GM13976 (cell line): ENCODE data around the gene KIAA2012.

ENCODE experiments used
- DNase-seq: peaks from one replicate; pipeline ENCODE4 v3.0.0; 2012; ENCODE audit warnings: low spot score
- in situ Hi-C: fragments of 300-500 bp; cut with MboI; formaldehyde crosslinking; loops from one replicate; pipeline ENCODE4 v1.12.0; 2022; ENCODE audit warnings: low sequenced_read_pairs, mixed read lengths, inconsistent platforms; ENCODE audit not compliant: unreplicated experiment
- TF ChIP-seq, protein P1 (sequence below): IDR thresholded peaks from 2 replicates; pipeline ENCODE4 v1.5.1; 2012; ENCODE audit warnings: borderline replicate concordance, mild to moderate bottlenecking; ENCODE audit not compliant: insufficient read depth; ENCODE audit errors: extremely low read depth, missing control alignments, control extremely low read depth

KIAA2012 gene

DNA sequence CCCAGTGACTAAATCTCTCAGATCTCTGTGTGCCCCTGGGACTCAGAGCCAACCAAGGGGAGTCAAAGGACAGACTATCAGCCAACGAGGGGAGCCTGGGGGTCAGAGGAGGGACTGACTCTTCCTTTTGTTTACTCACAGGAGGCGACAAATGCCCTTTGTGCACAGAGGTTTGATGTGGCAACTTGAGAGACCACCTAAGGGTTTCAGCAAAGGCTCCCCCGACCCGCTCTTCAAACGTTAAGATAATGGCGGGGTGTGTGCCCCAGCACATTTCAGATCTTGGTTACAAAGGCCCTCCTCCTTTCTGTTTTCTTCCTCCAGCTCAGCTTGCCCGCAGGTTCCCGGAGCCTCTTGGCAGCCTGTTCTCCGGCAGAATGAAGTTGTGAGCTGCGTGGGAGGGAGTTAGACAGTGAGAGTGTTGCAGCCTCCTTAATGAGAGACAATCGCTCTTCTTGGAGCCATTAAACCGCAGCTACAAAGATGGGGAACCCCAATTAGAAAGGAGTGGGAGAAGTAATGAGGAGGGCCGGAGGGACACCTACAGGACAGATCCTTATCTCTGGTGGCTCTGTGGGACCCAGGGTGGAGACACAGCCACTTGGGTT is 76.2 kb downstream of the KIAA2012 start:
- in situ Hi-C loops, result no loop called here

DNA sequence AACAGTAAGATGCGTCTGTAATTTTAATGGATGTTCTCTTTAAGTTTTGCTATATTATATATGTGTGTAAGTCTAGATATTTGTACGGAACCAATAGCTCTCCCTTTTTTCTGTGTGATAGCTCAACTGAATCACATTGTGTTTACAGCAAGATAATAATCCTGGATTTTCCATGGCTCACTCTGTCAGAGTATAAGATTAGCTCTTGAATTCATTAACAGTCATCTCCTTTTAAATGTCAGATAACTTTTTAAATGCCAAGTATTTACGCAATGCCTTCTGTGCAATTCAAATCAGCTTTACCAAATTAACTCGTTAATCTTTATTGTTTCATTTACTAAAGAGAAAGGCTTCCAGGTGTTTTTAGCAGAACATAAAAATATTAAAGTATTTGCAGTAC is 76.9 kb downstream of the KIAA2012 start:
- TF ChIP-seq, protein P1, sequence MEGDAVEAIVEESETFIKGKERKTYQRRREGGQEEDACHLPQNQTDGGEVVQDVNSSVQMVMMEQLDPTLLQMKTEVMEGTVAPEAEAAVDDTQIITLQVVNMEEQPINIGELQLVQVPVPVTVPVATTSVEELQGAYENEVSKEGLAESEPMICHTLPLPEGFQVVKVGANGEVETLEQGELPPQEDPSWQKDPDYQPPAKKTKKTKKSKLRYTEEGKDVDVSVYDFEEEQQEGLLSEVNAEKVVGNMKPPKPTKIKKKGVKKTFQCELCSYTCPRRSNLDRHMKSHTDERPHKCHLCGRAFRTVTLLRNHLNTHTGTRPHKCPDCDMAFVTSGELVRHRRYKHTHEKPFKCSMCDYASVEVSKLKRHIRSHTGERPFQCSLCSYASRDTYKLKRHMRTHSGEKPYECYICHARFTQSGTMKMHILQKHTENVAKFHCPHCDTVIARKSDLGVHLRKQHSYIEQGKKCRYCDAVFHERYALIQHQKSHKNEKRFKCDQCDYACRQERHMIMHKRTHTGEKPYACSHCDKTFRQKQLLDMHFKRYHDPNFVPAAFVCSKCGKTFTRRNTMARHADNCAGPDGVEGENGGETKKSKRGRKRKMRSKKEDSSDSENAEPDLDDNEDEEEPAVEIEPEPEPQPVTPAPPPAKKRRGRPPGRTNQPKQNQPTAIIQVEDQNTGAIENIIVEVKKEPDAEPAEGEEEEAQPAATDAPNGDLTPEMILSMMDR, result no peak
- in situ Hi-C loops, result no loop called here
- no peak for DNase-seq

More for the DNA sequence above, 76.2 kb downstream of the KIAA2012 start:
- DNase-seq, result no peak
- TF ChIP-seq, protein P1, result no peak

DNA sequence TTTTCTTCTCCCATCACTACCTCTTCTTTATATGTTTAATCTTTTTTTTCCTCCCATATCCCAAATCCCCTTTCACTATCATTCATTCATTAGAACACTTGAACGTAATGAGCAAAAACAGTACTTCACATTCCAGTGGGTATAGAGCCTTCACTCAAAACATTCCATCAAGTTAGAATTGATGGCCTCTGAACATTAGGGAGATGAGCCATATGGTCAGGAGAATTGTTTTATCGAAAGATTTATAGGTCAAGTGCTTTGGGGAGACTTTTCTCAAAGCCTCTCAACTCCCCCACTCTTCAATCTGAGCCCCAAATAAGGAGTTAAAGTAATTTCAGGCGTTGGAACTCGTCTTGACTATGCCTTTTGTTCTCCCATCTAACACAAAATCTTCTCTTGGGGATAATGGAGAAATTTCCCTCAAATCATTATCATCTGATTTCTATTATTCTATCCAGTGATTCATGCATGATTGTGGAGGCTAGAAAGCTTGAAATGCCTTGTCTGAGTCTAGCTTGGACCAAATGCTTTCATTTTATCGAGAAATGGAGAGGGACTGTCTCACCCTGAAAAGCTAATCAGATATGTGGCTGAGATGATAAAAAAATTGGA is 79.2 kb downstream of the KIAA2012 start:
- in situ Hi-C loops, result no loop called here
- no peak for DNase-seq
- TF ChIP-seq, protein P1, result no peak

DNA sequence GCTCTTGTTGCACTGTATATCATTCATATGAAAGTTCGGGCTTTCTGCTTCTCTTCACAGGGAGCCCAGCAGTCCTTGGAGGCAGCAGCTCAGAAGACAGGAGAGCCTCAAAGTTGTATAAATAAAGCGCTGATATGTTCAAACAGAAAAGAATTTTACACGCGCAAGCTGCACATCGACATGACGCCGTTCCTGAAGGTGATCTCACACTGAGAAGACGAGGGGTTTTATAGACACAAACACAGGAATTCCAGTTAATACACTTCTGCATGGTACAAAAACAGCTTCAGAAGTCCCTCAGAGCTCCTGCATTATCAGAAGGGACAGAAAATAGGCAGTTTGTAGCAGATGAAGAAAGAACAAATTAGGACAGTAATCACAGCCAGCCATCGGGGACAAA is 81.6 kb downstream of the KIAA2012 start:
- DNase-seq, result no peak
- in situ Hi-C loops, result no loop called here
- TF ChIP-seq, protein P1, result no peak

DNA sequence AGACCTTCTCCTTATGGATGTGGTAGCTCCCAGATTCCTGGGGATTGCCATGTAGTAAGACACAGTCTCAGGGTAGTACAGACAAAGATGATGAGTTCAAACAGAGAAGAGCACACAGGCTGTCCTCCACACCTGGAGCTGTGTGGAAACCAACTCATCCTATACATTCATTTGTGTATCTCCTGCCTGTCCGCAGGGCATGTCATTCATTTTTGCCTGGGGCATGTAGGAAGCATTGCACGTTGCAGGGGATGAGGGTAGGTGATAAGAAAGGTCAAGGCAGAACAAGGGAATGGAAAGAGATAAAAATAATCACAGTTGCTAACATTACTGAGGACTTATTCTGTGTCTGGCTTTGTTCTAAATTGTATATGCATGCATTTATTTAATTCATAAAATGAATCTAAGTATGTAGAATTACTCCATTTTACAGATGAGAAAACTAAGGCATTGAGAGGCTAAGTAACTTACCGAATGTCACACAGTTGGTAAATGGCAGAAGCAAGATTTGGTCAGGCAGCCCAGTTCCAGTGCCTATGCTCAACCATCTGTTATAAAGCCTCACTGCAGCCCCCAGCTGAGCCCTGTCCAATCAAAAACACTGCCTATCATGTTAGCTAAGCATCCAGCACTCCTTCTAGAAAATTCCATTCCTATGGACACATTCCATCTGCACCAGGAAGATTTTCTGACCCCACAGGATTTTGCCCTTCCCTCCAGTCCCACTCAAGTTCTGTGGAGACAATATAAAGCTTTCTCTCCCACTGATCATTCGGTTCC is 84.3 kb downstream of the KIAA2012 start:
- in situ Hi-C loops, result no loop called here
- TF ChIP-seq, protein P1, result no peak
- DNase-seq, result no peak

DNA sequence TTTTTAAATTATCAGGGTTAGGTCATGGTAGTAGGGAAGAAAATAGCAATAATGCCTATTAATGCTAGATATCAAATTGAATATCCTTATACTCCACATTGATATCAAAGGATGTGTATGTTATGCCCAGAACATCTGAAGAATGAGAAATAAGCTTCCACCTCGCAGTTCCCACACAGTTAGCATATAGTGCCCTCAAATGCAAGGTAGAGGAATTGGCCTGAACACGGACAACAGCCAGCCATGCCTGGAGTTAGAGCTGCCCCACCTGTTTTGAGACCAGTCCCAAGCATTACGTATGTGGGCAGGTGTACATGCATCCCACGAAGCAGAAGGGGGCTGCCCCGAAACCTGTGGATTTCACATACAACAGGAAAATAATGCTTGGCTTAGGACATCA is 85.7 kb downstream of the KIAA2012 start:
- no peak for DNase-seq
- TF ChIP-seq, protein P1, result no peak
- in situ Hi-C loops, result no loop called here
